22Rv1 (cell line): ENCODE data around the gene ZBTB8OS.

Experiments used
- CTCF ChIP-seq: fragments of 450-650 bp; IDR thresholded peaks from 2 replicates; pipeline ENCODE4 v1.5.1; 2017; ENCODE audit warnings: mild to moderate bottlenecking
- ZFX ChIP-seq: fragments of 450-650 bp; IDR thresholded peaks from 2 replicates; pipeline ENCODE4 v1.6.1; 2017; ENCODE audit warnings: antibody characterized with exemption, borderline replicate concordance

DNA sequence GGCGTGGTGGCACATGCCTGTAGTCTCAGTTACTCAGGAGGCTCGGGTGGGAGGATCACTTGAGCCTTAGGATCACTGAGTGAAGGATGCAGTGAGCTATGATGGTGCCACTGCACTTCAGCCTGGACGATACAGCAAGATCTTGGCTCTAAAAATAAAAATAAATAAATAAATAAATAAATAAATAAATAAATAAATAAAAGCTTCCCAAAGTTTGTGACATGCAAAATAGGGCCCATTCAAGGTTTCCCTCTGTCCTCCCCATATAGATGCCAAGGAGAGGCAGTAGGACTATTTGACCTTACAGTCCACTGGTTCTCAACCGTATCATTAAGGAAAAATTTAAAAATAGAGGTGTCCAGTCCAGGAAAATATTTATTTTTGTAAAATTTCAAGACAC lies 41.2 kb downstream of the ZBTB8OS start:
- TF ChIP-seq CTCF (no peak), ZFX (no peak)
